Measurements from ENCODE around the gene SLC39A3. TPM values are rescaled to one million over a fixed set of nuclear protein-coding genes. Genes with fewer than 3 reads are reported as not detected.

Gene SLC39A3
- total and polyA plus RNA-seq, 2 of the 8 experiments (the other 6 are each of a cell fraction or from before 2014, with no cell fraction given): 33.0 to 52.9 TPM

DNA sequence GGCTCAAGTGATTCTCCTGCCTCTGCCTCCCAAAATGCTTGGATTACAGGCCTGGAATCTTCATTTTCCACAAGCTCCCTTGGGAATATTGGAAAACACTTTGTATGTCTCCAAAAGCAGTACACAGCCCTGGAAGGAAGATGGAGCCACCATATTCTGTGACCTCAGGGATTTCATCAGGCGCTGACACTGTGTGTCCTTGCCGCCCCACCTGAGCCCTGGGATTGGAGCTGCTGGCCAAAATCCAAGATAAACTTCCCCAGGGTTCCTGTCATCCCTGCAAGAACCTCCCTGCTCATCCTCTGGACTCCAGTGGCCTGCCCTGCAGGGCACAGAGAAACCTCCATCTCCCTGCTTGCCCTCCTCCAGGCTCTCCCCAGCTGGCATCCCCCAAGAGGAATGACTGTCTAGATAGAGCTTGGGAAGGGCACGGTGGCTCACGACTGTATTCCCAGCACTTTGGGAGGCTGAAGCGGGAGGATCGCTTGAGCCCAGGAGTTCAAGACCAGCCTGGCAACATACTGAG, 36.1 kb downstream of the SLC39A3 start:
- FAIRE-seq (no peak), DNase-seq (ENCODE audit: low read depth in 1 of 2, low spot score in 2 of 2) (no peak)
- Histone ChIP-seq H3K4ac (replicated peaks; ENCODE audit: insufficient read length, low read depth, low read length) (no peak overlapping the region), H3K56ac (replicated peaks; ENCODE audit: insufficient read length, low read depth, low read length) (no peak overlapping the region), H2AFZ (ENCODE audit: low read length) (no peak overlapping the region), H3K79me1 (ENCODE audit: low read depth, low read length) (no peaks in the 10 kb centered on the region), H3K27me3 (replicated peaks in 1 of 4; ENCODE audit: control insufficient read depth in 3 of 4, extremely low read depth in 1 of 4, insufficient read depth in 3 of 4, low read length in 3 of 4) (peaks cover 0 to 20% (median 17%) of the 10 kb centered on the region in 4 experiments; a peak in 6 of 7 replicates), H2BK5ac (ENCODE audit: low read depth, low read length) (no peak overlapping the region), H2AK5ac (ENCODE audit: low read depth, low read length) (no peak overlapping the region), H4K91ac (replicated peaks; ENCODE audit: insufficient read length, low read length) (no peak overlapping the region), H4K20me1 (replicated peaks in 1 of 2; ENCODE audit: control insufficient read depth in 1 of 2, insufficient read depth in 2 of 2, low read length in 2 of 2) (peaks cover 0 to 2% of the 10 kb centered on the region in 2 experiments), H3K4me1 (replicated peaks in 1 of 4; ENCODE audit: control insufficient read depth in 3 of 4, insufficient read depth in 4 of 4, low read length in 3 of 4) (peaks cover 3 to 8% (median 5%) of the 10 kb centered on the region in 4 experiments), H3K36me3 (ENCODE audit: control insufficient read depth in 2 of 4, insufficient read depth in 4 of 4, low read length in 3 of 4) (no peaks in the 10 kb centered on the region), H3K23ac (ENCODE audit: insufficient read length) (no peak overlapping the region), H2BK20ac (ENCODE audit: low read length) (no peak overlapping the region), H3K14ac (ENCODE audit: insufficient read length) (no peak overlapping the region), H4K5ac (ENCODE audit: insufficient read length, low read depth, low read length) (no peak overlapping the region), H2BK120ac (replicated peaks; ENCODE audit: low read depth, low read length) (no peak overlapping the region), H3K23me2 (ENCODE audit: low read depth, low read length) (peaks cover 4% of the 10 kb centered on the region; the same call in 1 of the 2 replicates), H3K9ac (replicated peaks in 1 of 4; ENCODE audit: extremely low read depth in 1 of 4, low read depth in 3 of 4, low read length in 3 of 4) (no peak overlapping the region), H3K18ac (ENCODE audit: extremely low read depth, low read length) (no peak overlapping the region), H3K79me2 (ENCODE audit: control insufficient read depth in 1 of 2, insufficient read depth in 2 of 2, low read length in 2 of 2) (no peaks in the 10 kb centered on the region), H3K4me2 (ENCODE audit: insufficient read depth in 1 of 2, low read depth in 2 of 2, low read length in 2 of 2) (no peak overlapping the region), H3K9me3 (ENCODE audit: insufficient read depth in 2 of 2, low read depth in 1 of 2, low read length in 1 of 2) (no peaks in the 10 kb centered on the region), H3K27ac (ENCODE audit: low read depth, low read length) (no peak overlapping the region), H2BK12ac (ENCODE audit: low read depth, low read length) (no peak overlapping the region), H2BK15ac (ENCODE audit: low read length) (no peak overlapping the region), H4K8ac (ENCODE audit: extremely low read depth, insufficient read depth, low read length) (no peak overlapping the region), H3K4me3 (ENCODE audit: extremely low read depth in 1 of 4, insufficient read depth in 2 of 4, low read depth in 3 of 4, low read length in 4 of 4) (no peak overlapping the region)
- WGBS, 2 experiments (ENCODE audit: extremely low coverage in 1 of 2, insufficient coverage in 1 of 2, insufficient read length in 1 of 2, insufficient replicate concordance in 2 of 2, low coverage in 1 of 2, low lambda C conversion rate in 2 of 2, missing lambda C conversion rate in 1 of 2): 86% methylated on average over 6 of the region's 6 CpGs; no CpG with 5 or more reads in 1 of the 2 experiments
- CTCF ChIA-PET (ENCODE audit: partially characterized antibody): interaction anchor here (1.0 to 3.2 kb wide), 4 partner anchors 23 to 56 kb away, joined by 3 to 11 read pairs (median 5); no protein-coding TSS in a partner anchor
- POLR2A ChIA-PET (ENCODE audit: partially characterized antibody): interaction anchor here (1.4 to 2.4 kb wide), 2 partner anchors 14 to 19 kb away, joined by 4 to 7 read pairs; no protein-coding TSS in a partner anchor
- no peak for TF ChIP-seq RNF2 (IDR thresholded peaks at IDR 0.05; ENCODE audit: borderline replicate concordance, low read depth, low read length, missing control alignments, poor library complexity, severe bottlenecking)
- no peak for TF ChIP-seq RBBP5 (IDR thresholded peaks at IDR 0.05; ENCODE audit: borderline replicate concordance, low read depth, low read length)
- TF ChIP-seq EGR1 (IDR thresholded peaks at IDR 0.05; ENCODE audit: borderline replicate concordance, low read depth, low read length): no peak
- no peak for TF ChIP-seq NANOG (IDR thresholded peaks at IDR 0.05; ENCODE audit: insufficient read depth, low read depth, low read length, poor library complexity, severe bottlenecking)
- TF ChIP-seq EP300 (IDR thresholded peaks at IDR 0.05; ENCODE audit: borderline replicate concordance in 1 of 2, low read depth in 2 of 2, low read length in 2 of 2): no peak
- no peak for TF ChIP-seq SAP30 (IDR thresholded peaks at IDR 0.05; ENCODE audit: insufficient read depth, insufficient replicate concordance, low read length)
- no peak for TF ChIP-seq TAF7 (optimal IDR thresholded peaks at IDR 0.05; ENCODE audit: borderline replicate concordance, low read depth, low read length)
- no peak for TF ChIP-seq TAF1 (IDR thresholded peaks at IDR 0.05; ENCODE audit: low read depth, low read length)
- TF ChIP-seq POU5F1 (IDR thresholded peaks at IDR 0.05; ENCODE audit: low read depth, low read length): no peak
- TF ChIP-seq, protein P1, sequence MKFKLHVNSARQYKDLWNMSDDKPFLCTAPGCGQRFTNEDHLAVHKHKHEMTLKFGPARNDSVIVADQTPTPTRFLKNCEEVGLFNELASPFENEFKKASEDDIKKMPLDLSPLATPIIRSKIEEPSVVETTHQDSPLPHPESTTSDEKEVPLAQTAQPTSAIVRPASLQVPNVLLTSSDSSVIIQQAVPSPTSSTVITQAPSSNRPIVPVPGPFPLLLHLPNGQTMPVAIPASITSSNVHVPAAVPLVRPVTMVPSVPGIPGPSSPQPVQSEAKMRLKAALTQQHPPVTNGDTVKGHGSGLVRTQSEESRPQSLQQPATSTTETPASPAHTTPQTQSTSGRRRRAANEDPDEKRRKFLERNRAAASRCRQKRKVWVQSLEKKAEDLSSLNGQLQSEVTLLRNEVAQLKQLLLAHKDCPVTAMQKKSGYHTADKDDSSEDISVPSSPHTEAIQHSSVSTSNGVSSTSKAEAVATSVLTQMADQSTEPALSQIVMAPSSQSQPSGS (IDR thresholded peaks at IDR 0.05; ENCODE audit: low read length): no peak

Data from H1 (cell line).